H1 (cell line): Measurements from ENCODE around the gene LDLRAD1. TPM values are rescaled to one million over a fixed set of nuclear protein-coding genes. Genes with fewer than 3 reads are reported as not detected.

ENCODE experiments used
- NANOG ChIP-seq: IDR thresholded peaks from 2 replicates; pipeline ENCODE4 v1.6.1; 2011; ENCODE audit warnings: low read length, low read depth, mild to moderate bottlenecking, inconsistent platforms; ENCODE audit not compliant: insufficient read depth, poor library complexity, severe bottlenecking
- ZNF274 ChIP-seq: IDR thresholded peaks from 2 replicates; pipeline ENCODE4 v1.7.0; 2012; ENCODE audit warnings: low read length, borderline replicate concordance; ENCODE audit errors: extremely low read depth
- polyA plus RNA-seq, 7 experiments: library from polyadenylated mRNA; depleted of rRNA in 3 of 7; stranded (reverse) in 5 of 7; unstranded in 2 of 7; fragments of >200 nt in 5 of 7; fragments of 200-250 nt in 2 of 7; gene quantifications; 1 replicate in 5 of 7; 2 replicates in 1 of 7; 4 replicates in 1 of 7; pipeline versions ENCODE4 v1.2.1 to v1.2.3, GENCODE V29; 2011 to 2013; ENCODE audit warnings: missing spikeins in 2 of 7, mixed read lengths in 2 of 7
- total RNA-seq: library from RNA; stranded (reverse); fragmentation: NEBNext Ultra II Directional; extraction: Animal tissue kit (Norgen Biotek cat#: 25700); gene quantifications from 2 replicates; pipeline ENCODE4 v1.2.1, GENCODE V29; 2021
- TF ChIP-seq, protein P1 (sequence below): fragments of 300-600 bp; sonication (generic); IDR thresholded peaks from 2 replicates; pipeline ENCODE4 v1.7.1; 2012; ENCODE audit warnings: low read length, moderate library complexity, mild to moderate bottlenecking, inconsistent platforms; ENCODE audit not compliant: insufficient replicate concordance
- TF ChIP-seq, protein P2 (sequence below): IDR thresholded peaks from 2 replicates; pipeline ENCODE4 v1.6.1; 2011; ENCODE audit warnings: low read length, improper control_type of control experiment

The LDLRAD1 gene
- total and polyA plus RNA-seq, 2 of the 8 experiments (the other 6 are each of a cell fraction or from before 2014, with no cell fraction given): not detected

DNA sequence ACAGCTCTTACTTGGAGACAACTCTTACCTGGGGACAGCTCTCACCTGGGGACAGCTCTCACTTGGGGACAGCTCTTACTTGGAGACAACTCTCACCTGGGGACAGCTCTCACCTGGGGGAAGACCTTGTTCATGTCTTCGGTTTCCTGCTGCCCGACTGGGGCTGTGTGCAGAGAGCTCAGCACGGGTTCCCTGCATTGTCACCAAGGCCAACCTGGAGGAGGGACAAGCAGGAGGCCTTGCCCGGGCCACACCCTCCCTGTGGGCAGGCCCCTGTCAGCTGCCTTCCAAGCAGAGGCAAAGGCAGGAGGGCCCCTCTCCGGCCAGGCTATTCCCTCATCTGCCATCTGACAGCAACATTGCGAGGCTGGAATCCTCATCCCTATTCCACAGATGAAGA lies at the start of gene LDLRAD1 (continued):
- TF ChIP-seq, protein P1, sequence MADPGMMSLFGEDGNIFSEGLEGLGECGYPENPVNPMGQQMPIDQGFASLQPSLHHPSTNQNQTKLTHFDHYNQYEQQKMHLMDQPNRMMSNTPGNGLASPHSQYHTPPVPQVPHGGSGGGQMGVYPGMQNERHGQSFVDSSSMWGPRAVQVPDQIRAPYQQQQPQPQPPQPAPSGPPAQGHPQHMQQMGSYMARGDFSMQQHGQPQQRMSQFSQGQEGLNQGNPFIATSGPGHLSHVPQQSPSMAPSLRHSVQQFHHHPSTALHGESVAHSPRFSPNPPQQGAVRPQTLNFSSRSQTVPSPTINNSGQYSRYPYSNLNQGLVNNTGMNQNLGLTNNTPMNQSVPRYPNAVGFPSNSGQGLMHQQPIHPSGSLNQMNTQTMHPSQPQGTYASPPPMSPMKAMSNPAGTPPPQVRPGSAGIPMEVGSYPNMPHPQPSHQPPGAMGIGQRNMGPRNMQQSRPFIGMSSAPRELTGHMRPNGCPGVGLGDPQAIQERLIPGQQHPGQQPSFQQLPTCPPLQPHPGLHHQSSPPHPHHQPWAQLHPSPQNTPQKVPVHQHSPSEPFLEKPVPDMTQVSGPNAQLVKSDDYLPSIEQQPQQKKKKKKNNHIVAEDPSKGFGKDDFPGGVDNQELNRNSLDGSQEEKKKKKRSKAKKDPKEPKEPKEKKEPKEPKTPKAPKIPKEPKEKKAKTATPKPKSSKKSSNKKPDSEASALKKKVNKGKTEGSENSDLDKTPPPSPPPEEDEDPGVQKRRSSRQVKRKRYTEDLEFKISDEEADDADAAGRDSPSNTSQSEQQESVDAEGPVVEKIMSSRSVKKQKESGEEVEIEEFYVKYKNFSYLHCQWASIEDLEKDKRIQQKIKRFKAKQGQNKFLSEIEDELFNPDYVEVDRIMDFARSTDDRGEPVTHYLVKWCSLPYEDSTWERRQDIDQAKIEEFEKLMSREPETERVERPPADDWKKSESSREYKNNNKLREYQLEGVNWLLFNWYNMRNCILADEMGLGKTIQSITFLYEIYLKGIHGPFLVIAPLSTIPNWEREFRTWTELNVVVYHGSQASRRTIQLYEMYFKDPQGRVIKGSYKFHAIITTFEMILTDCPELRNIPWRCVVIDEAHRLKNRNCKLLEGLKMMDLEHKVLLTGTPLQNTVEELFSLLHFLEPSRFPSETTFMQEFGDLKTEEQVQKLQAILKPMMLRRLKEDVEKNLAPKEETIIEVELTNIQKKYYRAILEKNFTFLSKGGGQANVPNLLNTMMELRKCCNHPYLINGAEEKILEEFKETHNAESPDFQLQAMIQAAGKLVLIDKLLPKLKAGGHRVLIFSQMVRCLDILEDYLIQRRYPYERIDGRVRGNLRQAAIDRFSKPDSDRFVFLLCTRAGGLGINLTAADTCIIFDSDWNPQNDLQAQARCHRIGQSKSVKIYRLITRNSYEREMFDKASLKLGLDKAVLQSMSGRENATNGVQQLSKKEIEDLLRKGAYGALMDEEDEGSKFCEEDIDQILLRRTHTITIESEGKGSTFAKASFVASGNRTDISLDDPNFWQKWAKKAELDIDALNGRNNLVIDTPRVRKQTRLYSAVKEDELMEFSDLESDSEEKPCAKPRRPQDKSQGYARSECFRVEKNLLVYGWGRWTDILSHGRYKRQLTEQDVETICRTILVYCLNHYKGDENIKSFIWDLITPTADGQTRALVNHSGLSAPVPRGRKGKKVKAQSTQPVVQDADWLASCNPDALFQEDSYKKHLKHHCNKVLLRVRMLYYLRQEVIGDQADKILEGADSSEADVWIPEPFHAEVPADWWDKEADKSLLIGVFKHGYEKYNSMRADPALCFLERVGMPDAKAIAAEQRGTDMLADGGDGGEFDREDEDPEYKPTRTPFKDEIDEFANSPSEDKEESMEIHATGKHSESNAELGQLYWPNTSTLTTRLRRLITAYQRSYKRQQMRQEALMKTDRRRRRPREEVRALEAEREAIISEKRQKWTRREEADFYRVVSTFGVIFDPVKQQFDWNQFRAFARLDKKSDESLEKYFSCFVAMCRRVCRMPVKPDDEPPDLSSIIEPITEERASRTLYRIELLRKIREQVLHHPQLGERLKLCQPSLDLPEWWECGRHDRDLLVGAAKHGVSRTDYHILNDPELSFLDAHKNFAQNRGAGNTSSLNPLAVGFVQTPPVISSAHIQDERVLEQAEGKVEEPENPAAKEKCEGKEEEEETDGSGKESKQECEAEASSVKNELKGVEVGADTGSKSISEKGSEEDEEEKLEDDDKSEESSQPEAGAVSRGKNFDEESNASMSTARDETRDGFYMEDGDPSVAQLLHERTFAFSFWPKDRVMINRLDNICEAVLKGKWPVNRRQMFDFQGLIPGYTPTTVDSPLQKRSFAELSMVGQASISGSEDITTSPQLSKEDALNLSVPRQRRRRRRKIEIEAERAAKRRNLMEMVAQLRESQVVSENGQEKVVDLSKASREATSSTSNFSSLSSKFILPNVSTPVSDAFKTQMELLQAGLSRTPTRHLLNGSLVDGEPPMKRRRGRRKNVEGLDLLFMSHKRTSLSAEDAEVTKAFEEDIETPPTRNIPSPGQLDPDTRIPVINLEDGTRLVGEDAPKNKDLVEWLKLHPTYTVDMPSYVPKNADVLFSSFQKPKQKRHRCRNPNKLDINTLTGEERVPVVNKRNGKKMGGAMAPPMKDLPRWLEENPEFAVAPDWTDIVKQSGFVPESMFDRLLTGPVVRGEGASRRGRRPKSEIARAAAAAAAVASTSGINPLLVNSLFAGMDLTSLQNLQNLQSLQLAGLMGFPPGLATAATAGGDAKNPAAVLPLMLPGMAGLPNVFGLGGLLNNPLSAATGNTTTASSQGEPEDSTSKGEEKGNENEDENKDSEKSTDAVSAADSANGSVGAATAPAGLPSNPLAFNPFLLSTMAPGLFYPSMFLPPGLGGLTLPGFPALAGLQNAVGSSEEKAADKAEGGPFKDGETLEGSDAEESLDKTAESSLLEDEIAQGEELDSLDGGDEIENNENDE: no peak
- no peak for TF ChIP-seq ZNF274
- TF ChIP-seq, protein P2, sequence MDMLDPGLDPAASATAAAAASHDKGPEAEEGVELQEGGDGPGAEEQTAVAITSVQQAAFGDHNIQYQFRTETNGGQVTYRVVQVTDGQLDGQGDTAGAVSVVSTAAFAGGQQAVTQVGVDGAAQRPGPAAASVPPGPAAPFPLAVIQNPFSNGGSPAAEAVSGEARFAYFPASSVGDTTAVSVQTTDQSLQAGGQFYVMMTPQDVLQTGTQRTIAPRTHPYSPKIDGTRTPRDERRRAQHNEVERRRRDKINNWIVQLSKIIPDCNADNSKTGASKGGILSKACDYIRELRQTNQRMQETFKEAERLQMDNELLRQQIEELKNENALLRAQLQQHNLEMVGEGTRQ: no peak
- no peak for TF ChIP-seq NANOG
